WTC11 (cell line): ENCODE data around the gene INSYN1.
"Not testable (repeated sequence)": the region's sequence is repeated elsewhere in the genome, so short reads cannot be mapped to it uniquely, and the experiment has no call there.

Source experiments
- CREM ChIP-seq: sonication (generic); formaldehyde crosslinking; IDR thresholded peaks from 2 replicates; pipeline ENCODE4 v1.8.1; 2022; ENCODE audit warnings: mild to moderate bottlenecking, missing genetic modification reagents, moderate library complexity
- FOXP1 ChIP-seq: sonication (generic); formaldehyde crosslinking; IDR thresholded peaks from 2 replicates; pipeline ENCODE4 v1.8.0; 2022; ENCODE audit warnings: missing genetic modification reagents, mild to moderate bottlenecking, moderate library complexity, borderline replicate concordance
- JUN ChIP-seq: sonication (generic); formaldehyde crosslinking; IDR thresholded peaks from 2 replicates; pipeline ENCODE4 v1.8.0; 2023; ENCODE audit warnings: mild to moderate bottlenecking, missing genetic modification reagents
- NR1H2 ChIP-seq: sonication (generic); formaldehyde crosslinking; IDR thresholded peaks from 2 replicates; pipeline ENCODE4 v1.9.0; 2021; ENCODE audit warnings: mild to moderate bottlenecking, moderate library complexity, missing genetic modification reagents
- SP1 ChIP-seq: sonication (generic); formaldehyde crosslinking; conservative IDR thresholded peaks from 2 replicates; pipeline ENCODE4 v1.8.1; 2022; ENCODE audit warnings: missing genetic modification reagents
- TEAD1 ChIP-seq: sonication (generic); formaldehyde crosslinking; IDR thresholded peaks from 2 replicates; pipeline ENCODE4 v1.8.0; 2022; ENCODE audit warnings: mild to moderate bottlenecking, missing genetic modification reagents
- TP53 ChIP-seq: sonication (generic); formaldehyde crosslinking; IDR thresholded peaks from 2 replicates; pipeline ENCODE4 v1.8.1; 2023; ENCODE audit warnings: mild to moderate bottlenecking, missing genetic modification reagents
- ZNF121 ChIP-seq: sonication (generic); formaldehyde crosslinking; IDR thresholded peaks from 2 replicates; pipeline ENCODE4 v1.8.0; 2023; ENCODE audit warnings: missing genetic modification reagents
- ZNF263 ChIP-seq: sonication (generic); formaldehyde crosslinking; IDR thresholded peaks from 2 replicates; pipeline ENCODE4 v1.8.1; 2022; ENCODE audit warnings: low read depth, mild to moderate bottlenecking, moderate library complexity, missing genetic modification reagents
- TF ChIP-seq, protein P1 (sequence below): fragments of 200-600 bp; IDR thresholded peaks from 2 replicates; pipeline ENCODE4 v1.8.0; 2022; ENCODE audit warnings: antibody characterized with exemption
- TF ChIP-seq, protein P2 (sequence below): sonication (generic); formaldehyde crosslinking; IDR thresholded peaks from 2 replicates; pipeline ENCODE4 v1.8.0; 2022; ENCODE audit warnings: mild to moderate bottlenecking, missing genetic modification reagents
- TF ChIP-seq, protein P3 (sequence below): sonication (generic); formaldehyde crosslinking; IDR thresholded peaks from 2 replicates; pipeline ENCODE4 v1.8.0; 2022; ENCODE audit warnings: mild to moderate bottlenecking, missing genetic modification reagents
- TF ChIP-seq, protein P4 (sequence below): sonication (generic); formaldehyde crosslinking; IDR thresholded peaks from 2 replicates; pipeline ENCODE4 v1.8.1; 2023; ENCODE audit warnings: mild to moderate bottlenecking, moderate library complexity, missing genetic modification reagents

DNA sequence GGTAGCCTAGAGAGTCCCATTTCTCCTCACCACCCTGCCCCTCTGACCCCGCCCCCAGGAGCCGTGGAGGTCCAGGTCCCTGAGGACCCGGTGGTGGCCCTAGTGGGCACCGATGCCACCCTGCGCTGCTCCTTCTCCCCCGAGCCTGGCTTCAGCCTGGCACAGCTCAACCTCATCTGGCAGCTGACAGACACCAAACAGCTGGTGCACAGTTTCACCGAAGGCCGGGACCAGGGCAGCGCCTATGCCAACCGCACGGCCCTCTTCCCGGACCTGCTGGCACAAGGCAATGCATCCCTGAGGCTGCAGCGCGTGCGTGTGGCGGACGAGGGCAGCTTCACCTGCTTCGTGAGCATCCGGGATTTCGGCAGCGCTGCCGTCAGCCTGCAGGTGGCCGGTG, 49.5 kb downstream of the INSYN1 start:
- not testable (repeated sequence) for TF ChIP-seq ZNF121 (CRISPR knock-in tag); CREM (CRISPR knock-in tag); ZNF263 (CRISPR knock-in tag); JUN (CRISPR knock-in tag); FOXP1 (CRISPR knock-in tag); TP53; SP1 (CRISPR knock-in tag); TEAD1 (CRISPR knock-in tag); NR1H2 (CRISPR knock-in tag)
- TF ChIP-seq, protein P1, sequence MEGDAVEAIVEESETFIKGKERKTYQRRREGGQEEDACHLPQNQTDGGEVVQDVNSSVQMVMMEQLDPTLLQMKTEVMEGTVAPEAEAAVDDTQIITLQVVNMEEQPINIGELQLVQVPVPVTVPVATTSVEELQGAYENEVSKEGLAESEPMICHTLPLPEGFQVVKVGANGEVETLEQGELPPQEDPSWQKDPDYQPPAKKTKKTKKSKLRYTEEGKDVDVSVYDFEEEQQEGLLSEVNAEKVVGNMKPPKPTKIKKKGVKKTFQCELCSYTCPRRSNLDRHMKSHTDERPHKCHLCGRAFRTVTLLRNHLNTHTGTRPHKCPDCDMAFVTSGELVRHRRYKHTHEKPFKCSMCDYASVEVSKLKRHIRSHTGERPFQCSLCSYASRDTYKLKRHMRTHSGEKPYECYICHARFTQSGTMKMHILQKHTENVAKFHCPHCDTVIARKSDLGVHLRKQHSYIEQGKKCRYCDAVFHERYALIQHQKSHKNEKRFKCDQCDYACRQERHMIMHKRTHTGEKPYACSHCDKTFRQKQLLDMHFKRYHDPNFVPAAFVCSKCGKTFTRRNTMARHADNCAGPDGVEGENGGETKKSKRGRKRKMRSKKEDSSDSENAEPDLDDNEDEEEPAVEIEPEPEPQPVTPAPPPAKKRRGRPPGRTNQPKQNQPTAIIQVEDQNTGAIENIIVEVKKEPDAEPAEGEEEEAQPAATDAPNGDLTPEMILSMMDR, result not testable (repeated sequence)
- TF ChIP-seq, protein P2, sequence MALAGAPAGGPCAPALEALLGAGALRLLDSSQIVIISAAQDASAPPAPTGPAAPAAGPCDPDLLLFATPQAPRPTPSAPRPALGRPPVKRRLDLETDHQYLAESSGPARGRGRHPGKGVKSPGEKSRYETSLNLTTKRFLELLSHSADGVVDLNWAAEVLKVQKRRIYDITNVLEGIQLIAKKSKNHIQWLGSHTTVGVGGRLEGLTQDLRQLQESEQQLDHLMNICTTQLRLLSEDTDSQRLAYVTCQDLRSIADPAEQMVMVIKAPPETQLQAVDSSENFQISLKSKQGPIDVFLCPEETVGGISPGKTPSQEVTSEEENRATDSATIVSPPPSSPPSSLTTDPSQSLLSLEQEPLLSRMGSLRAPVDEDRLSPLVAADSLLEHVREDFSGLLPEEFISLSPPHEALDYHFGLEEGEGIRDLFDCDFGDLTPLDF (CRISPR knock-in tag), result not testable (repeated sequence)
- TF ChIP-seq, protein P3, sequence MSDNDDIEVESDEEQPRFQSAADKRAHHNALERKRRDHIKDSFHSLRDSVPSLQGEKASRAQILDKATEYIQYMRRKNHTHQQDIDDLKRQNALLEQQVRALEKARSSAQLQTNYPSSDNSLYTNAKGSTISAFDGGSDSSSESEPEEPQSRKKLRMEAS, result not testable (repeated sequence)
- TF ChIP-seq, protein P4, sequence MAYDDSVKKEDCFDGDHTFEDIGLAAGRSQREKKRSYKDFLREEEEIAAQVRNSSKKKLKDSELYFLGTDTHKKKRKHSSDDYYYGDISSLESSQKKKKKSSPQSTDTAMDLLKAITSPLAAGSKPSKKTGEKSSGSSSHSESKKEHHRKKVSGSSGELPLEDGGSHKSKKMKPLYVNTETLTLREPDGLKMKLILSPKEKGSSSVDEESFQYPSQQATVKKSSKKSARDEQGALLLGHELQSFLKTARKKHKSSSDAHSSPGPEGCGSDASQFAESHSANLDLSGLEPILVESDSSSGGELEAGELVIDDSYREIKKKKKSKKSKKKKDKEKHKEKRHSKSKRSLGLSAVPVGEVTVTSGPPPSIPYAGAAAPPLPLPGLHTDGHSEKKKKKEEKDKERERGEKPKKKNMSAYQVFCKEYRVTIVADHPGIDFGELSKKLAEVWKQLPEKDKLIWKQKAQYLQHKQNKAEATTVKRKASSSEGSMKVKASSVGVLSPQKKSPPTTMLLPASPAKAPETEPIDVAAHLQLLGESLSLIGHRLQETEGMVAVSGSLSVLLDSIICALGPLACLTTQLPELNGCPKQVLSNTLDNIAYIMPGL (CRISPR knock-in tag), result not testable (repeated sequence)
